GM23248 (cell line): ENCODE measurements around the gene KLHL10.

ENCODE experiments used
- EZH2 ChIP-seq: fragments of 200-600 bp; sonication (generic); IDR thresholded peaks from 2 replicates; pipeline ENCODE4 v1.6.1; 2018; ENCODE audit warnings: antibody characterized with exemption, mild to moderate bottlenecking; ENCODE audit not compliant: insufficient read depth, poor library complexity, severe bottlenecking
- EZH2phosphoT487 ChIP-seq: fragments of 200-600 bp; sonication (generic); IDR thresholded peaks from 2 replicates; pipeline ENCODE4 v1.6.1; 2018; ENCODE audit warnings: antibody characterized with exemption, moderate library complexity, mild to moderate bottlenecking, low read depth; ENCODE audit not compliant: insufficient read depth

DNA sequence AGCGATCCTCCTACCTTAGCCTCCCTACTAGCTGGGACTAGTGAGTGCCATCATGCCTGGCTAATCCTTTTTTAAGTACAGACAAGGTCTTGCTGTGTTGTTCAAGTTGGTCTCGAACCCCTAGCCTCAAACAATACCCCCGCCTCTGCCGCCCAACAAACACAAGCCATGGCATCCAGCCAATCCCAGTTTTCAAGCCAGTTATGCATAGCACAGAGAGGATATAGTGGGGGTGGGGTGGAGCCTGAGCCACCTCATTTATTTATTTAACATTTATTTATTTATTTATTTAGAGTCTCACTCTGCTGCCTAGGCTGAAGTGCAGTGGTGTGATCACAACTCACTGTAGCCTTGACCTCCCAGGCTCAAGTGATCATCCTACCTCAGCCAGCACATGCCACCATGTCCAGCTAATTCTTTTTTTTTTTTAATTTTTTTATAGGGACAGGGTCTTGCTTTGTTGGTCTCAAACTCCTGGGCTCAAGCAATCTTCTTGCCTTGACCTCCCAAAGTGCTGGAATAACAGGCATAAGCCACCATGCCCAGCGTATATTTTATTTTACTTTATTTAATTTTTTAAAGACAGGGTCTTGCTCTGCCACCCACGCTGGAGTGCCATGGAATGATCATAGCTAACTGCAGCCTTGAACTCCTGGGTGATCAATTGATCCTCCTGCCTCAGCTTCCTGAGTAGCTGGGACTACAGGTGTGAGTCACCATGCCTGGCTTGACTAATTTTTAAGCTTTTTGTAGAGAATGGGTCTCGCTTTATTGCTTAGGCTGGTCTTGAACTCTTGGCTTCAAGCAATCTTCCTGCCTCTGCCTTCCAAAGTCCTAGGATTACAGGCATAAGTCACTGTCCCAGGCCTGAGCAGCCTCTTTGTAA lies 53.8 kb downstream of the KLHL10 start:
- no peak for TF ChIP-seq EZH2
- TF ChIP-seq EZH2phosphoT487, result no peak
